Fibroblast of peridontal ligament (primary cell): Measurements from ENCODE around the gene KRT6C.

Source experiments
- DNase-seq: peaks from one replicate; pipeline ENCODE4 v3.0.0-alpha.2; 2010; ENCODE audit errors: extremely low read depth

KRT6C gene

GRCh38 chr12:52434760-52435530, 38.7 kb downstream of the KRT6C start:
- DNase-seq: no peak

- no peak for DNase-seq
Observed at GRCh38 chr12:52434081-52434733, 39.4 kb downstream of the KRT6C start, which contains the start of gene KRT75. TSS of gene KRT75 (minus strand) at chr12:52434371. CDS start at chr12:52434304, 67 bp downstream.

DNA sequence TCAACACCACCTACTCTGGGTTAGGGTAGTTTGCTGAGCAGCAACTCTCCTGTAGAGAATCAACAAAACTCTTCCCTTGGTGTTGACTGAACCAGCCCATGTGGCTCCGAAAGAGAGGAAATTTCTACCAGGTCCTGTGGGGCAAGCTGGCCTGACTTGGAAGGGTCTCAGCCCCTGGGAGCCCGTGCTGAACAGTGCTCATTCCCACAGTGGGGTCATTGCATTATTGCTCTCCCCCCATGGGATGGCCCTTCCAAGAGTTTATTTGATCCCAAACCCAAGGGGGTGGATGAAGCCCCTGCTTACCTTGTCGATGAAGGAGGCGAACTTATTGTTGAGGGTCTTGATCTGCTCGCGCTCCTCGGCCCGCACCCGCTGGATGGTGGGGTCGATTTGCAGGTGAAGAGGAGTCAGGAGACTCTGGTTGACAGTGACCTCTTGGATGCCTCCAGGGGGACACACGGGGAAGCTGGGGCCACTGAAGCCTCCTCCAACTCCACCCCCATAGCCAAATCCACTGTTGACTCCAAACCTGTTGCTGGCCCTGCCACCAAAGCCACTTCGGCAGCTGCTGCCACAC, 40.0 kb downstream of the KRT6C start:
- no peak for DNase-seq

DNA sequence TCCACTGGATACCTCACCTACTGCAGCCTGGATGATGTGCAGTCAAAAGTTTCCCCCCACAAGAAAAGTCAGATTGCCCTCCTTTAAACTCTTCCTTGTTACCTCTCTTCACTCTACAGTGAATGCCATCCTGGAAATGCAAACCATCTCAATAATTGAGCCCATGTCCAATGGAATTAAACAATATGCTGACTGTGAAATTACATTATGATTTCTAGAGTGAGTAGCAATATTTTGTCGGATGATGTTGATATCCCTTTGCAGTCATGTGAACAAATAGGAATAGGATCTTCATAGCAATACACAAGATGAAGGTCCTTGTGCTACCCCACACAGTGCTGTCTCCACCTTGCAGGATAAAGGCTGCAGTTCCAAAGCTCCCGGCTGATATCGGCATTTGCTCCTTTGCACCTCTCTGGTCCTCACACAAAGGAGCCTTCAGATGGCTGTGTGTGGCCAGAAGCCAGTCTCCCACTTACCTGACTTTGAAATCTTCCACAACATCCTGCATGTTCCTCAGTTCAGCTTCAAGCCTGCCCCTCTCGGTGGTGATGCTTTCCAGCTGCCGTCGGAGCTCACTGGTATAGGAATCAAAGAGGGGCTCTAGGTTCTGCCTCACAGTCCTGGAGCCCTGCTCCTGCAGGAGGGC, 40.9 kb downstream of the KRT6C start:
- no peak for DNase-seq

- DNase-seq: no peak
Observed at GRCh38 chr12:52428121-52428520, 45.5 kb downstream of the KRT6C start.

GRCh38 chr12:52427083-52427482, 46.5 kb downstream of the KRT6C start:
- DNase-seq: no peak

- no peak for DNase-seq
Observed at GRCh38 chr12:52426034-52426433, 47.6 kb downstream of the KRT6C start.

DNA sequence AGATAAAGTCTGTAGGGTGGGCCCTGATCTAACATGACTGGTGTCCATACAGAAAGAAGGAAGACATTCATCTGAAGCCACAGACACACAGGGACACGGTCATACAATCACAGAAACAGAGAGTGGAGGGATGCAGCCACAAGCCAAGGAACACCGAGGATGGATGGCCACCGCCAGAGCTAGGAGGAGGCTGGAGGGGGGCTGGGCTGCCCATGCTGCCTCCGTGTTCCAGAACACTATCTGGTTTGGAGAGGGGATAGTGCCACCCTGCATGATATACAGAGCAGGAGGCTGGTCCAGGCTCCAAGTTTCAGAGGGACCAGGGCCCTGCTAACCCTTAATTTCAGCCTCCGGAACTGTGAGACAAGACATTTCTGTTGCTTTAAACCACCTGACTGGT, 48.1 kb downstream of the KRT6C start:
- DNase-seq: no peak

GRCh38 chr12:52423661-52424500, 49.7 kb downstream of the KRT6C start:
- DNase-seq: no peak

GRCh38 chr12:52423035-52423434, 50.6 kb downstream of the KRT6C start:
- DNase-seq: no peak

GRCh38 chr12:52419656-52420055, 53.9 kb downstream of the KRT6C start:
- DNase-seq: no peak

DNA sequence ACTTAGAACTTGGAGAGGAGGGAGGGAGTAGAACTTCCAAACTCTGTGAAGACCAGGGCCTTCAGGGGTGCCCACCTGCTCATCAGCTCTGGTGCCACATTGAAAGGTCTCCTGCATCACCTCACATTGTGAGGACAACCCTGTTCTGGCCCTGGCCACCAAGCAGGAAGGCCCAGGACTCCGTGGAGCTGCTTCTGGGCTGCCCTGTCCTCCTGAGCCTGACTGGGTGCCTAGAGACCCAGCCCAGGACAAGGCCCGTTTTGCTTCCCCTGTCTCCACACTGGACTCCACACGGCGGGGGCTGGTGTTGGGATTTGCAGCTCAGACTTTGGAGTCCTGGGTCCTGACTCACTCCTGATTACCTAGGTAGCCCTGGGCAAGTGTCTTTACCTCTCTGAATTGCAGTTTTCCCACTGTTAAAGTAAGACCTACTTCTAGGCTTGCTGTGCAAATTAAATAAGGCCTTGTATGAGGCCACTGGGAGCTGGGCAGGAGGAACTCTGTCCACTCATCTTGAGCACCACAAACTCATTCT, 55.0 kb downstream of the KRT6C start:
- no peak for DNase-seq
